Activated T-cell treated with anti-CD3 and anti-CD28 coated beads for 1 hour (primary cell): ENCODE measurements around the gene C12orf42.

Experiments used
- DNase-seq: peaks from one replicate; pipeline ENCODE4 v3.0.0-alpha.2; 2020; ENCODE audit warnings: low read depth

Gene C12orf42

GRCh38 chr12:103495469-103496456 lies at the start of gene C12orf42:
Gene C12orf42 (minus strand): TSS chr12:103495968. CDS start chr12:103478426, 17,542 bp downstream.
- peak; percentile 62 for DNase-seq

GRCh38 chr12:103542078-103542477 lies 46.3 kb upstream of the C12orf42 start:
- DNase-seq: no peak

GRCh38 chr12:103540319-103540718 lies 44.6 kb upstream of the C12orf42 start:
- DNase-seq: no peak

- DNase-seq: no peak
Measured at GRCh38 chr12:103538397-103538796, 42.6 kb upstream of the C12orf42 start.

- DNase-seq: no peak
Measured at GRCh38 chr12:103530307-103531066, 34.7 kb upstream of the C12orf42 start.

- DNase-seq: no peak
Measured at GRCh38 chr12:103529306-103529705, 33.5 kb upstream of the C12orf42 start.

GRCh38 chr12:103524238-103524875 lies 28.6 kb upstream of the C12orf42 start:
- DNase-seq: no peak

GRCh38 chr12:103523771-103524170 lies 28.0 kb upstream of the C12orf42 start:
- no peak for DNase-seq

GRCh38 chr12:103520686-103521215 lies 25.0 kb upstream of the C12orf42 start:
- DNase-seq: no peak

- DNase-seq: no peak
Measured at GRCh38 chr12:103519632-103520031, 23.9 kb upstream of the C12orf42 start.

GRCh38 chr12:103518899-103519298 lies 23.1 kb upstream of the C12orf42 start:
- DNase-seq: no peak

GRCh38 chr12:103517161-103517560 lies 21.4 kb upstream of the C12orf42 start:
- DNase-seq: no peak

GRCh38 chr12:103515341-103515740 lies 19.6 kb upstream of the C12orf42 start:
- DNase-seq: no peak

GRCh38 chr12:103513875-103514274 lies 18.1 kb upstream of the C12orf42 start:
- no peak for DNase-seq

GRCh38 chr12:103505371-103506236 lies 9.8 kb upstream of the C12orf42 start:
- DNase-seq: no peak

GRCh38 chr12:103504606-103505005 lies 8.8 kb upstream of the C12orf42 start:
- DNase-seq: no peak

GRCh38 chr12:103503546-103504480 lies 8.0 kb upstream of the C12orf42 start:
- DNase-seq: peak; percentile 53

- DNase-seq: no peak
Measured at GRCh38 chr12:103501447-103501846, 5.7 kb upstream of the C12orf42 start.

GRCh38 chr12:103499571-103499970 lies 3.8 kb upstream of the C12orf42 start:
- DNase-seq: no peak

- no peak for DNase-seq
Measured at GRCh38 chr12:103498990-103499389, 3.2 kb upstream of the C12orf42 start.
